ENCODE measurements around the gene CYP2A7.
"Not testable (repeated sequence)": the region's sequence is repeated elsewhere in the genome, so short reads cannot be mapped to it uniquely, and the experiment has no call there.

CYP2A7 gene

GRCh38 chr19:40842012-40842411, 40.0 kb downstream of the CYP2A7 start:
- DNase-seq (ENCODE audit: low spot score) = not testable (repeated sequence)

- DNase-seq (ENCODE audit: low spot score) = not testable (repeated sequence)
These were observed 43.6 kb downstream of the CYP2A7 start for GRCh38 chr19:40838477-40838876.

GRCh38 chr19:40836754-40837429, 45.1 kb downstream of the CYP2A7 start:
- no peak for DNase-seq (ENCODE audit: low spot score)

DNA sequence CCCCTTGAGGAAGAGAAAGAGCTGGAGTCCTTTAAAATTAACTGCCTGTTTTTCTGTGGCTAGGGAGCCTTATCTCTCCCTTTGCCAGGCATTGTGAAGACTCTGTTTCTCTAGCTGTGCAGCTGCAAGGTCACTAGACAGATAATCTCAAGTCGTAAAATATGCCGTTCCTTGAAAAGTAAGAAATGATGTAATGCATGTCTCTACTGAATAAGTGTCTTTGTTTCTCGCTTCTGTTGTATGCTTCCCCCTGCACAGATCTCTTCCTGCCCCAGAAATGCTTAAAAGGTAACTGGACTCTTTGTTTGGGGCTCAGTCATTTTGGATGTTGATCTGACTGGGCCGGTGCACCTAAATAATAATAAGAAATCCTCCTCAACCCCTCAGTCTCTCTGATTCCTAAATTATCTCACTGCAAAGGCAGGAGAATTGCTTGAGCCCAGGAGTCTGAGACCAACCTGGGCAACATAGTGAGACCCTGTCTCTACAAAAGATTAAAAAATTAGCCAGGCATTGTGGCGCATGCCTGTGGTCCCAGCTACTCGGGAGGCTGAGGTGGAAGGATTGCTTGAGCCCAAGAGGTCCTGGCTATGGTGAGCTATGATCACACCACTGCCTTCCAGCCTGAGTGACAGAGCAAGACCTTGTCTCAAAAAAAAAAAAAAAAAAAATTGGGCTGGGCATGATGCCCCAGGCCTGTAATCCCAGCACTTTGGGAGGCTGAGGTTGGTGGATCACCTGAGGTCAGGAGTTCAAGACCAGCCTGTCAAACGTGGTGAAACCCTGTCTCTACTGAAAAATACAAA, 48.1 kb downstream of the CYP2A7 start:
- DNase-seq (ENCODE audit: low spot score) = not testable (repeated sequence)

DNA sequence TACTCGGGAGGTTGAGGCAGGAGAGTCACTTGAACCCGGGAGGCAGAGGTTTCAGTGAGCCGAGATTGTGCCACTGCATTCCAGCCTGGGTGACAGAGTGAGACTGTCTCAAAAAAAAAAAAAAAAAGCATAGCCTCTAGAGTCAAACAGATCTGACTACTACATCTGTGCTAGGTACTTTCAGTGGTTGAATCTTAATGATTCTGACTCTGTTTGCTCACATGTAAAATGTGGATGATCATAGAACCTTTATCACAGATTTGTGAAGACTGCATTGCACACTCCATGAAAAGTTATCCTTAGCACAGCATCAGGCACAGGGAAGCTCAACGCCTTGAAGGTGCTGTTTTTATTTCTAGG, 49.6 kb downstream of the CYP2A7 start:
- DNase-seq (ENCODE audit: low spot score) = not testable (repeated sequence)

DNA sequence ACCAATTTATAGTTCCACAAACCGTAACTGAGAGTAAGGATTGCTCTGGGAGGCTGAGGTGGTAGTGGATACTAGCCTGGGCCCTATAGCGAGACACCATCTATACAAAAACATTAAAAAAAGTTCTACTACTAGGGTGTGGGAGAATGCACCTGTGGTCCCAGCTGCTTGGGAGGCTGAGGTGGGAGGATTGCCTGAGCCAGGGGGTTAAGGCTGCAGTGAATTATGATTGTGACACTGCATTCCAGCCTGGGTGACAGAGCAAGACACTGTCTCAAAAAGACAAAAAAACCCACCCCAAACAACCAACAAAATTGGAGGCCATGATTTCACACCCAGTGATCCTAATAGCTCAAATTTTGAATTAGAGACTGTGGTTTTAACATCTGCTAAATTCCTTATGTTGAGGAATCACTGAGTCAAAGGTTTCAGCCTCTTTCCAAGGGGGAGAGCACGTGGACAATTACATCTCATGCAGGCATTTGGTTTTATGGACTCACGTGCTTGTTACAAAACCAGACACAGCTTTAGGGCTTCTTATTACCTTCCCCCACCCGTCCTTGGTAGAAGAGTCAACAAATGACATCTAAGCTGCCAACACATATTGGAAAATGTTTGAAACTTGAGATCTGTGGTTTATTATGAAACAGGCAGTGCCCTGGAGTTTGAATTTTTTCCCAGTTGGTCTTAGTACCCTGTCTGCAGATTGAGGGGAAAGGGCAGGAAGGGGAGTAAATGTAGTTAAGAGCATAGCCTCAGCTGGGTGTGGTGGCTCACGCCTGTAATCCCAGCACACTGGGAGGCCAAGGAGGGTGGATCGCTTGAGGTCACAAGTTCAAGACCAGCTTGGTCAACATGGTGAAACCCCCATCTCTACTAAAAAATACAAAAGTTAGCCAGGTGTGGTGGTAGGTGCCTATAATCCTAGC, 50.3 kb downstream of the CYP2A7 start:
- DNase-seq (ENCODE audit: low spot score) = peak; percentile 85

DNA sequence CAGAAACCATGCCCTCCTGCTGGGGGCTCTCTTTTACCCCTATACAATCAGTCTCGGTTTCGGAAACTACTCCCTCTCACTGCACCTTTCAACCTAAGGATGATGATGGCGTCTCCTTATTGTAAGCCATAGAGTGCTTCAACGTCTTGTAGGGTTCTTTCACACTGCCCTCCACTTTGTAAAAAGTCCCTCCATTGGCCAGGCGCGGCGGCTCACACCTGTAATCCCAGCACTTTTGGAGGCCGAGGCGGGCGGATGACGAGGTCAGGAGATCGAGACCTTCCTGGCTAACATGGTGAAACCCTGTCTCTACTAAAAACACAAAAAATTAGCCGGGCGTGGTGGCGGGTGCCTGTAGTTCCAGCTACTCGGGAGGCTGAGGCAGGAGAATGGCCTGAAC, 51.3 kb downstream of the CYP2A7 start:
- not testable (repeated sequence) for DNase-seq (ENCODE audit: low spot score)

DNA sequence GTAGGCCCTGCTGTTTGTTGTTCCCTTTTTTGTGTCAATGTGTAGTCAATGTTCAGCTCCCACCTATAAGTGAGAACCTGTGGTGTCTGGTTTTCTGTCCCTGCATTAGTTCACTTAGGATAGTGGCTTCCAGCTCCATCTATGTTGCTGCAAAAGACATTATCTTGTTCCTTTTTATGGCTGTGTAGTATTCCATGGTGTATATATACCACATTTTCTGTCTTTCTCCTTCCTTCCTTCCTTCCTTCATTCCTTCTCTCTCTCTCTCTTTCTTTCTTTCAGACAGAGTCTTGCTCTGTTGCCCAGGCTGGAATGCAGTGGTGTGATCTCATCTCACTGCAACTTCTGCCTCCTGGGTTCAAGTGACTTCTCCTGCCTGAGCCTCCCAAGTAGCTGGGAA, 52.8 kb downstream of the CYP2A7 start:
- DNase-seq (ENCODE audit: low spot score) = no peak

- DNase-seq (ENCODE audit: low spot score) = no peak
These were observed 54.4 kb downstream of the CYP2A7 start for GRCh38 chr19:40827386-40828247.

DNA sequence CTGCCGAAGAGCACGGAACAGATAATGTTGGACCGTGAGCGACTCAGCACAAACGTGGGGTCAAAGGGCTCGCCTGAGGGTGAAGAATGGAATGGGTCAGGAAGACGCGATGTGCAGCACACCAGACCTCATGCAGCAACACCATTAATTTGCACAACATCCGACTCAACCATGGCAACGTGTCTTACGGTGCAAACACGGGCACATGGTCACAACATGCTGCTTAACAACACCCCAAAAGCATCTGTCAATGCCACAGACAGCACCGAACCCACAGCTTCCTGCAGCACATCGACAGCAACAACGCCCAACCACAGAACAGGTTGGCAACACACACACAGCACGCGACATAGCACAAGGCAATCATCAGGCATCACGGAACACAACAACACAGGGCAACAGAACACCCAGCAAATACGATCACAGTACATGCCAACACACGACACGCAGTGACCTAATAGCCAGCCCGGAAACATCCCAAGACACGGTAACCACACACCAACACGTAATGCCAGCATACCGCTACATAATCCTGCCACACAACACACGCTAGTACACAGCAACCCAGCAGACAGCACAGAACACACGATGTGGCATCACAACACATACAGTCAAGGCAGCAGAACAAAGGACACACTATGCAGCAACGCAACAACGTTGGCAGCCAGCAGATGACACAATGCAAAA, 55.2 kb downstream of the CYP2A7 start:
- DNase-seq (ENCODE audit: low spot score) = not testable (repeated sequence)

DNA sequence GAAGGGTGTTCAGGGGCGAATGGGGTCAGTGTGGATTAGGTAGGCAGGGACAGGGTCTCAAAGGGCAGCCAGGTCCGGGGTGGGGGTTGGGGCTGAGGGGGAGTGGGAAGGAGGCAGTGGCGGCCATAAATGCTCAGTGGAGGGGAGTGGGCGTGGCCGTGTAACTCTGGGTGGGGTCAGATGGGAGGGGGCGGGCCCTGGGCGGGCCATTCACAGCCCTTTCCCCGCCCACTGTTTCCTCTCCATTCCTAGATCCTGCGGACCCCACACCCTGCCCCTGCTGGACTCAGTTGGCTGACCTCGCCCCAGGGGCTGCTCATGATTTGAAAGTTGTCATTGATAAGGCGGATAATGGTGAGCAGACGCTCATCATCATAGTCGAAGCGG, 55.7 kb downstream of the CYP2A7 start:
- not testable (repeated sequence) for DNase-seq (ENCODE audit: low spot score)

GRCh38 chr19:40825460-40826095, 56.5 kb downstream of the CYP2A7 start:
- DNase-seq (ENCODE audit: low spot score) = not testable (repeated sequence)

All from SW480 (cell line).